COR-L47 (cell line): ENCODE measurements around the gene CST9L.

ENCODE experiments used
- DNase-seq: peaks from one replicate; lab custom pipeline; 2025; lab: John Stamatoyannopoulos, UW

Gene CST9L

GRCh38 chr20:23568320-23568970 is at the start of gene CST9L:
Gene CST9L, minus strand, starts transcription at chr20:23568484. Its CDS starts 34 bp downstream, at chr20:23568450.
- DNase-seq = no peak

- DNase-seq = no peak
Observed at GRCh38 chr20:23614163-23614562, 45.9 kb upstream of the CST9L start.

GRCh38 chr20:23613676-23614075 is 45.4 kb upstream of the CST9L start:
- no peak for DNase-seq

GRCh38 chr20:23612396-23612795 is 44.1 kb upstream of the CST9L start:
- DNase-seq = no peak

GRCh38 chr20:23609486-23610109 is 41.3 kb upstream of the CST9L start:
- DNase-seq = no peak

GRCh38 chr20:23608251-23608846 is 40.1 kb upstream of the CST9L start:
- DNase-seq = no peak

DNA sequence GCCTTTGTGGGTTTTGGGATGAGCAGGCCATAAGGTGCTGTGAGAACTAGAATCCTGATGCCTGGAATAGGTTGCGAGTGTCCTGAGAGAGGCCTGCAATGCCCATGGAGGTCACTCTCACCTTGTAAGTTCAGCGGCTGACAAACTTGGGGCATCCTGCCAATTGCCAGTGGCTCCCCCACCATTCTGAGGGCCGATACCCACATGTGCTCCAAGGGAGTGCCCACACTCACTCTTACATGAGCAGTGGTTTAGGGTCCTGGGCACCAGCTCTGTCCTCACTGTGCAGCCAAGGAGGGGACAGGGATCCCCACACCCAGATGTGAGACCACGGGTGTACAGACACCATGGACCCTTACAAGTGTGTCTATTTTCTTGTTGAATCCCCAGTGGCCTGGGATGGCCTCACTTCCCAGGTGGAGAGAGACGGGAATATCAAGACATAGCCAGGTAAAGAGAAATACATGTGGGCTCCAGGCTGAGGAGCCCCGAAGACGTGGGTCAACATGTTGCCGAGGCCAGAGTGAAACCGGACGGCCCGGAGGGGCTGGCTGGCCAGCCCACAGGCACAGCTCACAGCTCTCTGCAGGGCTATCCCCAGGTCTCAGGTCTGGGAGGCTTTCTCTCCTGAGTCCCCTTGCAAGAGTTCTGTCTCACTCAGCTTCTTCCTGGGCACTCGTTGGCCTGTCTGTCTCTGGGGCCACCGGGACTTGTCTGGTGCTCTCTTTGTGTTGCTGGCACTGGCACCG is 39.4 kb upstream of the CST9L start:
- DNase-seq = no peak

- DNase-seq = peak; percentile 73
Observed at GRCh38 chr20:23606652-23607049, 38.4 kb upstream of the CST9L start.

- no peak for DNase-seq
Observed at GRCh38 chr20:23605867-23606651, 37.8 kb upstream of the CST9L start, which contains the start of gene CST9. Gene CST9, minus strand, starts transcription at chr20:23605917. Its CDS starts 53 bp downstream, at chr20:23605864.

DNA sequence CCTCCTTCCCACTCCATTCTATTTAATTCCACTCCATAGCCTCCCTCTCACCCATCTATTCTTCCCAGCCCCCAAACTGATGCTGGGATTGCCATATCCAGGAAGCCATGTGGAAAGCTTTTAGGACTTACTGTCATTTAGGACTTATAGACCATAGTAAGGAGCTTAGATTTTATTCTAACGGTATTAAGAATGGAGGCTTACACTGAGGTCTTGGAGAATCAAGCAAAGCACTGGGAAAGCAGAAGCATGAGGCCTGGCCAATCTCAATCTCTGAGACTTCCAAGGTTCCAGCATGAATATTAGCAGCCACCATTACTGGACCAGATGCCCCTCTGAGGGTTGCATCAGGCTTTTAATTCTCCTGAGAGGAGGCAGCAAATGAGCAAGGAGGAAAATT is 36.0 kb upstream of the CST9L start:
- no peak for DNase-seq

DNA sequence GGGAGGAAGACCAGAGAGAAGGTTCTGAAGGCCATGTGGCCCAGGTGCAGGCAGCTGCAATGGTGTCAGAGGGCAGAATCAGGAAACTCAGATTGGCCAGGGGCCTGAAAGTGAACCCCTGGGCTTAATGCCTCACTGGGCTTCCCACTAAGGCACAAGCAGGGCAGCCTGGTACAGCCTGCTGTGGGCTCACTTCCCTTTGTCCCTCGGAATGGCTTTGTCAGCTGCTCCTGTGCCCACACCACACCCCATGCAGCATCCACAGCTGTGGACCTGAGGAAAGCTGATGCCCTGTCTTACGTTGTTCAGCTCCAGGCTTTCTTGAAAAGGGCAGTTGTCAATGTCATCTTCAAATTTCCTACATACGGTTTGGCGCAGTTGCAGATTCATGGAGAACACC is 35.0 kb upstream of the CST9L start:
- no peak for DNase-seq

DNA sequence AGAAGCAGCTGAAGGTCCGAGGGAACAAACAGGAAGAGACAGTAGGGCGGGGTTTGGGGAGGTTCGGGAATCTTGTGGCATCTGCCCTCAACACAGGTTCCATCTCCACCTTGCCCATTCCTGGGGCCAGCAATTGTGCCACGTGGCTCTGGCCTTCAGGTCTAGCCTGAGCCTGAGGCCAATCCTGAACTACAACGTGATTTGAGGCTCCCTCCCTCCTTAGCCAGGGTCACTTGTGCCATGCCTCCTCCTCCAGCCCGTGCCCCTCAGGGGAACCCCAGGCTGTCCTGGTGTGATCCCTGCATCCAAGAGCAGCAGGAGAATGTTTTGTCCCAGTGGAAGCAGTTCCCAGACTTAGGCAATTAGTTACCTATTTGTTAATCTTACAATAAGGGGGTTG is 34.4 kb upstream of the CST9L start:
- DNase-seq = no peak

- DNase-seq = no peak
Observed at GRCh38 chr20:23602241-23602640, 34.0 kb upstream of the CST9L start.

DNA sequence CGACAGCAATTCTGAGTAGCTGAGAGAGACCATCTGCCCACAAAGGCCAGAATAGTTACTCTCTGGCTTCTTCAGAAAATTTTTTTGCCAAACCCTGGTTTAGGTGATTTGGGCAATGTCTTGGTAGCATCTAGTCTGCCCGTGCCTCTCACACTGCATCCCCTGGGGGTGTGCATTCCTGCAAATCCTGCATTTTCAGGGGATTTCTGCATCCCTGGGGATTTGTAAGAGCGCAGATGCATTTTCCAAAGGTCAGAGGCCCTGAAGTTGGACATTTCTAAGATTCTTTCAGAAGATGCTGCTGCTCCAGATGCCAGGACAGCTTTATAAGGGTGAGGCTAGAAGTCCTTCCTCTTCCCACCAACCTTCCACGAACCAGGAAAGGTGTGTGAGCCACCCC is 33.4 kb upstream of the CST9L start:
- no peak for DNase-seq

GRCh38 chr20:23598481-23598880 is 30.2 kb upstream of the CST9L start:
- DNase-seq = no peak

DNA sequence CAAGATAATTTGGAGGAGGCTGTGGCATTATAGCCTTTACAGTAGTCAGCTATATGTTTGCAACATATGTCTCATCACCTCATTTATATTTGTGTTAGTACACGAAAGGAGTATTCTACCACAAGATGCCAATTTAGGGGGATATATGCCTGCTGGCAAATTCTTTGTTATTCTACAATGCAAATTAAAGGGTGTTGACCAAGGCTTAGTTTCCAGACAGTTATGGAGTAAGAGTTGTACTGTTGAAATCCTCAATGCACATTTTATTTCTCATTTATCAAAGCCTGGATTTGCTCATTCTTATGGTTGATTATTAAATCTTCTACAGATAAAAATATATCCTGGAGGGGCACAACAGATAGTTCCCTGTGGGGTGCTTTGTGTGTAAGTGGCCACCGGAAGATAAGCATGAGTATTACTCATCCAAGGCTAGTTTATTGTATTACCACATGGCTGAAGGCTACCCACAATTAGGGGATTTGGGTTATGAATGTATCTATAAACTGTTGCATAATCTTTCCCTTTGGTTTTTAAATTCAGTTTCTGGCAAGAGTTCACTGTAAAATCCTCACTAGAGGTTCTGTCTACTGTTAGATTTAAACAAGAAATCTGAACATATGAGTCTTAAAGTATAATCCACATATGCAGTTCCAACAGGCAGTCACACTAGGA is 28.4 kb upstream of the CST9L start:
- no peak for DNase-seq

DNA sequence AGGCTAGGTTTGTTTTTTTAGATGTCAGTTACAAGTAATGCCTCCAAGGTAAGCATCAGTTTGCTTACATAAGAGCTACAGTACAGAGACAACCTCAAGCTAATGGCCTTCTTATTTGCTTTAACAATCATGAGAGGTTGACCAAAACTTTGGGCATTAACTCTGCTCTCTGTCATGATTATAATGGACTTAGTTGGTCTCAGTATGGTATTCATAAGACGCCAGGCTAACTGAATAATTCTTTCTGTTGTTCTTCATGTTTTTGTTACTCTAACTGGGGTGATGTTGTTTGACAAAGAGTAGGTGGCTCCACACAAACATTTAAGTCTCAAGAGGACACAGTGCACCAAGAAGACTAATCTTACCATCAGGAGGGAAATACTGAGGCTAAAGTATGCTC is 27.7 kb upstream of the CST9L start:
- no peak for DNase-seq

DNA sequence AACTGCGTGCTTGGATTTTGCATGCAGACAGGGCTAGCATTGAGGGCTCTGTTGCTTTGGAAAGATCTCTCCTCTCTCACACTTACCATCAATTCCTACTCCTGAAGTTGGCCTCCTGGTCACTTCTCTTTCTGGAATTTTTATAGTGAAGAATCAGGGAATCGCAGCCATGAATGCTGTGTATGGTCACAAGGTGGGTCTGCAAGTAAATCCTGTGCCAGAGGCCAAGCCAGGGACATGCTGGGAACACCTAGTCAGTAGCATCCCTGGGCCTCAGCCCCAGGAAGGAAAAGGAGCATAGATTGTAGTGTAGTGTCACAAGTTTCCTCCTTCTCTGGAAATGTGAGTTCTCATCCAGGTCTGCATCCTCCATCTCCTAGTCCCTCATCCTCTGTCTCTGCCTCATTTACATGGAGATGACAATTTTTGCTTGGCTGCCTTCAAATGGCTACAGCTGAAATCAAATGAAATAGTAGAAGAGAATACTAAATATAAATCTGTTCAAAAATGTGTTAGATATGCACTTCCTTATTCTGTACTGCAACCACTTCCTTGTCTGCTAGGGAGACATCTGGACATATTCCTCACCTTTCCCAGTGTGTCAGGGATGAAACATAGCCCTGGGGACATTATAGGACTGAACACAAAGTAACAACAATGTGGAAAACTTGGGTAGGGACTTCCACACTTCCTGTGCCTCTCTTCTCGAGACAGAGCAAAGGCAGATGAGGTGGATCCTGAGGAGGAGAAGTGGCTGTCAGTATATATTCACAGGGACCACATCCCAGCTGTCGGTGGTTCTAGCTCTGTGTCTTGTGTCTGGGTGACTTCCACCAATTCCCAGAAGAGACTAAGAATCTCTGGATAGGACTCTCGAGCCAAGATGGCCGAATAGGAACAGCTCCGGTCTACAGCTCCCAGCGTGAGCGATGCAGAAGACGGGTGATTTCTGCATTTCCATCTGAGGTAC is 20.4 kb upstream of the CST9L start:
- DNase-seq = no peak

DNA sequence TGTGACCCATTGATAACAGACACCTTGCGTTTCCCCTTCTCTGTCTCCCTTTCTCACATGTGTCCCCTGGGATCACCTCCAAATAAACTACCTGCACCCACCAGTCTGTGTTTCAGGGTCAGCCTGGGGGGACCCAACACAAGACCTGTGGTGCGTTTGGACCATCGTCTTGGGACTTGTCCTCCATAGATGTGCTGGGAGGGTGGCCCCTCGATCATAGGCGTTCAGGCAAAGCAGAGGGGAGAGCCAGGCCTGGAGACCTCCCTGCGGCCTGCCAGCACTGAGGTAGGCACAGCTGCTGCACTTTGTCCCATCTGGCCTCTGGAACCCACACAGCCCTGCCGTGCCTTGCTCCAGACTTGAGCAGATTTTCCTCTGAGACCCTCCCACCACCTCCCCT is 19.3 kb upstream of the CST9L start:
- DNase-seq = no peak
